GM12872 (cell line): ENCODE data around the gene DYNLT4.
A peak's percentile ranks its signal among the peaks of the same experiment; 100 is the strongest.

Experiments used
- TF ChIP-seq, protein P1 (sequence below): IDR thresholded peaks from 3 replicates; pipeline ENCODE4 v1.5.1; 2011; ENCODE audit warnings: low read depth, mild to moderate bottlenecking, low read length, moderate library complexity; ENCODE audit not compliant: insufficient read depth

DYNLT4 gene

DNA sequence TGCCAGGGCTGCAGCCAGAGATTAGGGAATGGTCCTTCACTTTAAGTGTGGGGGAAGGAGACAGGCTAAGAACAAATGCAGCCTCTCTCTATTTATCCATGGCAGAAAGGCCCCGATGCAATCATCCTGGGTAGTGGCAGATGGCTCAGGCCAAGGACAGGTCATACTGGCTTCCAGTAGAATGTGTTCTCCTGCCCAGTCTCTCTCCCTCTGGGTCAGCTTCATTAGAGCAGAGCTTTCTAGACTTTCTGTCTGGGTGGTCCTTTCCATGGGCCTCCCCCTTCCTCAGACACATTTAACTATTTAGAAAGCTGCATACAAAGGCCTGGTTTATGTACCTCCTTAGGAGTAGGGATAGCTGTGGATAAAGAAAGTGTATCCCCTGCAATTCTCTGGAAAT, 40.7 kb upstream of the DYNLT4 start:
- TF ChIP-seq, protein P1, sequence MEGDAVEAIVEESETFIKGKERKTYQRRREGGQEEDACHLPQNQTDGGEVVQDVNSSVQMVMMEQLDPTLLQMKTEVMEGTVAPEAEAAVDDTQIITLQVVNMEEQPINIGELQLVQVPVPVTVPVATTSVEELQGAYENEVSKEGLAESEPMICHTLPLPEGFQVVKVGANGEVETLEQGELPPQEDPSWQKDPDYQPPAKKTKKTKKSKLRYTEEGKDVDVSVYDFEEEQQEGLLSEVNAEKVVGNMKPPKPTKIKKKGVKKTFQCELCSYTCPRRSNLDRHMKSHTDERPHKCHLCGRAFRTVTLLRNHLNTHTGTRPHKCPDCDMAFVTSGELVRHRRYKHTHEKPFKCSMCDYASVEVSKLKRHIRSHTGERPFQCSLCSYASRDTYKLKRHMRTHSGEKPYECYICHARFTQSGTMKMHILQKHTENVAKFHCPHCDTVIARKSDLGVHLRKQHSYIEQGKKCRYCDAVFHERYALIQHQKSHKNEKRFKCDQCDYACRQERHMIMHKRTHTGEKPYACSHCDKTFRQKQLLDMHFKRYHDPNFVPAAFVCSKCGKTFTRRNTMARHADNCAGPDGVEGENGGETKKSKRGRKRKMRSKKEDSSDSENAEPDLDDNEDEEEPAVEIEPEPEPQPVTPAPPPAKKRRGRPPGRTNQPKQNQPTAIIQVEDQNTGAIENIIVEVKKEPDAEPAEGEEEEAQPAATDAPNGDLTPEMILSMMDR: no peak

DNA sequence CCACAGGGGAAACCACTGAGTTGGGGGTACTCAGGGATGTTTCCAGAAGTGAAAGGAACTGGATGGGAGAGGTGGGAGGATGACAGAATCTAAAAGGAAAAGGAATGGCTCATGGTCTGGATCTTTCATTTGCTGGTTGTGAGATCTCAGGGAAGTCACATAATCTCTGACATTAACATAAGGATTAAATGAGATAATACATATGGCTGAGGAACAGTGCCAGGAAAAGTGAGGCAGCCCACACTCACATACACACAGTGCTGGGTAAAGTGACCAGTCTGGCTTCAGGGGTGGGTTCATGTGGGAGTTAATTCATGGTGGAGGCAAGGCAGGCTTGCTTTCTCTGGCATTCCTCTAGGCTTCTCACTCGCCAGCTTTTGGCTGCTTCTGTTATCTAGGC, 39.8 kb upstream of the DYNLT4 start:
- TF ChIP-seq, protein P1: no peak

DNA sequence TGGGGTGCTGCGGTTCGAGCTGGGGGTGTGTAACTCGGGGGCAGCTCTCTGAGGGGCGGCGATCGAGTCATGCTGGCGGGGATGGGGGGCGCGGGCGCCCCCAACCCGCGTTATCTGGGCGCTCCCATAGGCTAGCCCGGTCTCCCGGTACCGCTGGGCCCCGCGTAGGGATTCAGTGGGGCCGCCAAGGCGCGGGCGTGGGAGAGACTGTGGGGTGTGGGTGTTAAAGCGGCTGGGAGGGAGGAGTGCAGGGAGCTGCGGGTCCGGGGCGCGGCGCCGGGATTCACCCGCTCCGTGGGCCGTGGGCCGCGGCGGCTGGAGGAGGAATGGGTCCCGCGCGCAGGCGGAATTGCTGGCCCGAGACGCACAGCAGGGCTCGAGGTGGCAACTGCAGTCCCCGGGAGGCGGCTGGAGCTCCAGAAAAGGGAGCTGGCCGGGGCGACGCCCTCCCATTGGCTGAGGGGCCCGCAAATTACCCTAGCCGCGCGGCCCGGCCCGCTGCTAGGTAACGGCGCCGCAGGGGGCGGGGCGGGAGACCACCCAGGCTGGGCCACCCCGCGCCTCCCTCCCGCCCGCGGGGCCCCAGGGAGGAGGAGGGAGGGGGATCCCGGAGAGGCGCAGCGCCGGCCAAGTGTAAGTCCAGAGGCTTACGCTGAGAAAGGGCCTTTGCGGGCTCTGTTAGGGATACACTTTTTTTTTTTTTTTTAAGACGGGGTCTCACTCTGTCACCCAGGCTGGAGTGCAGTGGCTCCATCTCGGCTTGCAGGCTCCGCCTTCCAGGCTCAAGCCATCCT, 35.9 kb upstream of the DYNLT4 start, which contains the start of gene PTCH2:
TSS of gene PTCH2 (minus strand) at position 392 of the 794 bp plus-strand sequence. CDS start at position 71, 321 bp downstream.
- TF ChIP-seq, protein P1: no peak

DNA sequence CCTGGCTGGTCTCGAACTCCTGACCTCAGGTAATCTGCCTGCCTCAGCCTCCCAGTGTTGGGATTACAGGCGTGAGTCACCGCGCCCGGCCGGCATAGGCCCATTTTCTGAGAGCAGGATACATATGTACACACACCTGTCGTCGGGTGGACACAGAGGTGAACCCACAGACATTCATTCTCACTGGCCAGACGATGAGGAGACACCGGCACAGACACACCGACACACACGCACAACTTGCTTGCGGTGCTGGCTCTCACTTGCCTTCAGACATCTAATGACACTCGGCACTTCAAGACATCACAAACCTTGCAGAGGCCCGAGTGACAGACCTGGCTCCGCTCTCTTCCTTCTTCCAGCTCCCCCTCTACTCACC, 35.3 kb upstream of the DYNLT4 start:
- TF ChIP-seq, protein P1: no peak

DNA sequence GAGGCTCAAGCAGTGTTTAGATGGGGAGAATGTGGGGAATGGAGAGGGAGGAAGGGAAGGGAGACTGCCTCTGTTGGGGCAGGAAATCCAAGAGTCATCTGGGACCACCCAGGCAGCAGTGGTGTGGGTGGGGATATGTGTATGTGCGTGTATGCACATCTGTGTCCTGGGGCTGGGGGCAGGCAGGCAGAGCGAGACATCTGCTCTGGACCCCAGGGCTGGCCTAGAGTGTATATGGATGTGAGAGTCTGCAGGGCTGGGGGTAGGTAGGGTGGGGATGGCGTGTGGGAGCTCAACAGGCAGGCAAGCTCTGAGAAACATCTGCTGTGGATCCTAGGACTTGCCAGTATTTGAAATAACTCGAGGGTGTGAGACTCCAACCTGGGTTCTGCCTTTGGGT, 32.4 kb upstream of the DYNLT4 start:
- TF ChIP-seq, protein P1: no peak

DNA sequence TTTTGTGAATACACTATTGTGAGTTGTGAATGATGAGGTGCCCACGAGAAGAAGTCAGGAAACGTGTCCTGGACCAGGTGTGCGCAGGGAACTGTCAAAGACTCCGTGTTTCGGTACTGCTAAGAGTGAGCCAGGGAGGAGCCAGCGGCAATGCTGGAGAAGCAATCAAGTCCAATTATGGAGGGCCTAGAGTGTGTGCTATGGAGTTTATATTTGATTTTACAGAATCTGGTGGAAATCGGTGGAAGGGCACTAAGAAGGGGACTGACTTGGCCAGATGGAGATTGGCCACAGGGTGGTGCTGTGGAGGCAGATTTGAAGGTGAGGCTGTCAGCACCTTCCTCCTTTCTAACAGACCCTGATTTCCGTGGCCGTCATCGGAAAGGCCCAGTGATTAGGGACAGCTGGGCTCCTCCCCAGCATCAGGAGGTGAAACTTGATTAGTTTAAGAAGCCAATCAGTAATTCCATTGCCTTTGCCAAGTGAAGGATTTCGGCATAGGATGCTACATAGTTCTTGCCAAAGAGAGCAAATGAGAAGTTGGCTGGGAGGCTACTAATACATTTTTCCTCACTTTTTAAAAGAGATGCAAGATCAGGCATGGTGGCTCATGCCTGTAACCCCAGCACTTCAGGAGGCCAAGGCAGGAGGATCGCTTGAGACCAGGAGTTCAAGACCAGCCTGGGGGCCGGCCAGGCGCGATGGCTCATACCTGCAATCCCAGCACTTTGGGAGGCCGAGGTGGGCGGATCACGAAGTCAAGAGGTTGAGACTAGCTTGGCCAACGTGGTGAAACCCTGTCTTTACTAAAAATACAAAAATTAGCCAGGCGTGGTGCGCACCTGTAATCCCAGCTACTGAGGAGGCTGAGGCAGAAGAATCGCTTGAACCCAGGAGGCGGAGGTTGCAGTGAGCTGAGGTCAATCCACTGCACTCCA, 28.9 kb upstream of the DYNLT4 start:
- TF ChIP-seq, protein P1: peak; percentile 89

DNA sequence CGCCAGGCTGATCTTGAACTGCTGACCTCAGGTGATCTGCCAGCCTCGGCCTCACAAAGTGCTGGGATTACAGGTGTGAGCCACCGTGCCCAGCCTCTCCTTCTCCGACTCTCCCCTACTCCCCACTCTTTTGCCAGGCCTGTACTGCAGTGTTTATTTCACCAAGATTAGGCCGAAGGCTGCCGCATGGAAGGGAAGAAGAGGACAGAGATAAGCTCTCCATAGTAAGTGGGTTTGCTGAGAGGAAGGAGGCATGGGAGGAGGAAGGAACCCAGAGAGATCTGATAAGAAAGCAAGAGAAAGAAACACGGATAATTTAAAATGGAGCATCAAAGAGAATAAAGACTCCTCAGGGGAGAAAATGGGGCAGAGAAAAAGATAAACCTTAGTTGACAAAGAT, 27.2 kb upstream of the DYNLT4 start:
- TF ChIP-seq, protein P1: no peak
